ENCODE results near the gene RNFT2. TPM values are rescaled to one million over a fixed set of nuclear protein-coding genes. Genes with fewer than 3 reads are reported as not detected.
A peak's percentile ranks its signal among the peaks of the same experiment; 100 is the strongest.
"Not testable (repeated sequence)": the region's sequence is repeated elsewhere in the genome, so short reads cannot be mapped to it uniquely, and the experiment has no call there.

RNFT2 gene
- polyA plus RNA-seq, 2 donors, result 0.09 to 0.28 TPM

DNA sequence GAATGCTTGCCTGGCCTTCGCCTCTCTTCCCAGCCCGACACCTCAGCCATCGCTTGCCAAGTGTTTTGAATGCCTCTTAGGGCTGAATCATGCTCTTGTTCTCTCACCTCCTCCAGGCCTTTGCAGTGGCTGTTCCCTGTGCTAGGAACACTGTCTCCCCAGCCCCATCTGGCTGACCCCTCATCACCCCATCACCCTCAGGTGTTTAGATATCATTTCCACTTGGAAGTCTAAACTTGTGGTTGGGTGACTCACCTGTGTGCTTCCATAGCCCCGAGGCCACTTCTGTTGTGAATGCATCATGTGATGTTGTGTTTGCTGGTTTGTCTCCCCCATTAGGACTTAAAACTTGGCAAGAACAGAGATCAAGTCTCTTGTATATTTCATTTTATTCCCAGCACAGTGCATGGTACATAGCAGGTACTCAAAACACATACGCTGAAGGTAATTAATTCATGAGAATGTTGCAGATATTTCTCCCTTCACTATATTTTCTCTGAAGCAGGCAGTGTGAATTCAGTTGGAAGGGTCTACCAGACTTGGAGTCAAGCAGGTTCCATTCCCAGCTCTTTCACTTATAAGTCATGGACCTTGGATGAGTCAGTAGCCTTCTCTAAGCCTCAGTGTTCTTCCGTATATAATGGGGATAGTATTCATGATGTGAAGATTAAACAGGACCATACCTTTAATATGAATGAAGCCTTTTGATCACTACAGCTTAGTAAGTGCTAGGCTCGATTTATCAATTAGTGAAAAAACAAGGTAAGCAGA, 75.3 kb downstream of the RNFT2 start:
- Histone ChIP-seq H3K9me3 (ENCODE audit: control insufficient read depth in 2 of 2, insufficient read depth in 1 of 2, low read depth in 1 of 2, low read length in 1 of 2) (no peaks in the 10 kb centered on the region), H3K27me3 (ENCODE audit: control insufficient read depth in 1 of 2, insufficient read depth in 2 of 2, low read length in 2 of 2) (no peaks in the 10 kb centered on the region), H3K27ac (ENCODE audit: low read depth in 2 of 2, low read length in 1 of 2) (no peak overlapping the region), H3K4me1 (ENCODE audit: control insufficient read depth in 2 of 2, insufficient read depth in 2 of 2, low read length in 1 of 2) (no peaks in the 10 kb centered on the region), H3K36me3 (ENCODE audit: control insufficient read depth in 2 of 2, insufficient read depth in 2 of 2, low read length in 1 of 2) (no peaks in the 10 kb centered on the region), H3K4me3 (ENCODE audit: low read depth in 1 of 2, low read length in 2 of 2) (no peak overlapping the region)
- WGBS, 2 donors, result 49 to 68% methylated on average over 7 of the region's 7 CpGs

DNA sequence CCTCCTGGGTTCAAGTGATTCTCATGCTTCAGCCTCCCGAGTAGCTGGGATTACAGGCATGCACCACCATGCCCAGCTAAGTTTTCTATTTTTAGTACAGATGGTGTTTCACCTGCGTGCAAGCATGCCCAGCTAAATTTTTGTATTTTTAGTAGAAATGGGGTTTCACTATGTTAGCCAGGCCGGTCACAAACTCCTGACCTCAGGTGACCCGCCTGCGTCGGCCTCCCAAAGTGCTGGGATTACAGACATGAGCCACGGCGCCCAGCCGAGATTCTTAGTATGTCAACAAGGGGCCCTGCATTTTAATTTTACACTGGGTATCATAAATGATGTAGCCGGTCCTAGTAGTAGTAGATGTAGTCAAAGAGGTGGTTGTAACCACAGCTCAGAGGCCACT, 76.7 kb downstream of the RNFT2 start:
- not testable (repeated sequence) for H3K9me3 ChIP-seq (ENCODE audit: control insufficient read depth in 2 of 2, insufficient read depth in 1 of 2, low read depth in 1 of 2, low read length in 1 of 2); H3K4me3 ChIP-seq (ENCODE audit: low read depth in 1 of 2, low read length in 2 of 2); H3K27me3 ChIP-seq (ENCODE audit: control insufficient read depth in 1 of 2, insufficient read depth in 2 of 2, low read length in 2 of 2); H3K36me3 ChIP-seq (ENCODE audit: control insufficient read depth in 2 of 2, insufficient read depth in 2 of 2, low read length in 1 of 2); H3K4me1 ChIP-seq (ENCODE audit: control insufficient read depth in 2 of 2, insufficient read depth in 2 of 2, low read length in 1 of 2); H3K27ac ChIP-seq (ENCODE audit: low read depth in 2 of 2, low read length in 1 of 2)
- 82 to 87% methylated on average over 10 of the region's 10 CpGs for WGBS, 2 donors

DNA sequence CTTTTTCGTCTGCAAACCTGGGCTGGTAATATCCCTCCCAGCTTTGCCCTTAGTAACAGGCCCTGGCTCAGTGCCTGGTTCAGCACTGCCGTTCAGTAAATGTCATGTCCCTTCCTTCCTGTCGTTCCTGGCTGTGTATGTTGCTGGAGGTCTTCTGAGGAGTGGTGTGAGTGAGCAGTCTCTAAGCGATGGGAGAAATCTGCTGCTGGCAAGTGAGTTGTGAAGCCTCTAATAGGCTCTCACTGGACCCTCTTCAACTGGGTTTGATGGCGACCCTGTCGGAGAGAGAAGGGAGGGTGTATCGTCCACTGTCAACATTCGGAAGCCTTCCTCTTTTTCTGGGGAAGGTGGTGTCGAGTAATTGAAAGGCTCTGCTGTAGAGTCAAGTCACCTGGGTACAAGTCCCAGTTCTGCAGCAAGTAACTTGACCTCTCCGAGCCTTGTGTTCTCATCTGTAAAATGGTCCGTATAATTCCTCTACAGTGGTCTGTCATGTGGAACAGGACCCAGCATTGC, 80.3 kb downstream of the RNFT2 start:
- no peaks in the 10 kb centered on the region for H3K27me3 ChIP-seq (ENCODE audit: control insufficient read depth in 1 of 2, insufficient read depth in 2 of 2, low read length in 2 of 2)
- peak overlapping the region; percentile 70 to 76 for H3K4me3 ChIP-seq (ENCODE audit: low read depth in 1 of 2, low read length in 2 of 2)
- no peaks in the 10 kb centered on the region for H3K9me3 ChIP-seq (ENCODE audit: control insufficient read depth in 2 of 2, insufficient read depth in 1 of 2, low read depth in 1 of 2, low read length in 1 of 2)
- 32 to 36% methylated on average over 11 of the region's 11 CpGs for WGBS, 2 donors
- H3K4me1 ChIP-seq (ENCODE audit: control insufficient read depth in 2 of 2, insufficient read depth in 2 of 2, low read length in 1 of 2), result no peaks in the 10 kb centered on the region
- no peaks in the 10 kb centered on the region for H3K36me3 ChIP-seq (ENCODE audit: control insufficient read depth in 2 of 2, insufficient read depth in 2 of 2, low read length in 1 of 2)
- peak overlapping the region; percentile 15 to 89 for H3K27ac ChIP-seq (ENCODE audit: low read depth in 2 of 2, low read length in 1 of 2)

DNA sequence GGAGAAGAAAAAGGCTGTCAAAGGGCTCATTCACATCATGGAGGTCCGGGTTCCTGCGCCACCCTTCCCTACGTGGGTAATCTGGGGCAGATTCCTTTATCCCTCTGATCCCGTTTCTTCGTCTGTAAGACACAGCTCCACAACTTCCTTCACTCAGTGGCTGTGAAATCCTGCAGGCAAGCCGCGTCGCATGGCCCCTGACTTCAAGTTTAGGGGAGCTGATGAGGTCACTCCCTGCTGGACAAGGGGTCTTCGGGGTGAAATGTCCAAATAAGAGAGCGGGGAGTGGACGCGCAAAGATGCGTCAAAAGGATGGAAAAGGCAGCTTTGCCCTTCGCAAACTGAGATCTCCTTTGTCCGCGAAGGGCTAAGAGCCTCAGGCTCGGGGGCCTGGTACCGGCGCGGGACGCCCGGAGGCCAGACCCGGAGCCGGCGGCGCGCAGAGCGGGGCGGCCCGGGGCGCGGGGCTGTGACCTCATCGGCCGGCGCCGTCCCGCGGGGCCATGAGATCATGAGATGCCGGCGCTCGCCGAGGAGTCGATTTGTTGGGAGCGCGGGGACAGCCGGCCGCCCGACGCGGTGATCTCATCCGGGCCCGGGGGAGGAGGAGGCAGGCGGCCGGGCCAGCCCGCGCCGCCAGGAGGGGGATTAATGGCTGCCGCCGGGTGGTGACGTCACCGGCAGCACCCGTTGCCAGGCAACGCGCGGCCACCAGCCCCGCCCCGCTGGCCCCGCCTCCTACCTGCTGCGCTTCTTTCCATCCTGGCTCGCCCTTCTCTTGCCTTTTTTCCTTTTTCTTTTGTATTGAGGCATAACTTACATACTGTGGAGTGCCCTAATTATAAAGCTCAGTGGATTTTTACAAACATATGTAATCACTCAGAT, 81.1 kb downstream of the RNFT2 start:
- H3K4me3 ChIP-seq (ENCODE audit: low read depth in 1 of 2, low read length in 2 of 2), result peak overlapping the region; percentile 70 to 76
- no peaks in the 10 kb centered on the region for H3K9me3 ChIP-seq (ENCODE audit: control insufficient read depth in 2 of 2, insufficient read depth in 1 of 2, low read depth in 1 of 2, low read length in 1 of 2)
- no peaks in the 10 kb centered on the region for H3K27me3 ChIP-seq (ENCODE audit: control insufficient read depth in 1 of 2, insufficient read depth in 2 of 2, low read length in 2 of 2)
- no peaks in the 10 kb centered on the region for H3K36me3 ChIP-seq (ENCODE audit: control insufficient read depth in 2 of 2, insufficient read depth in 2 of 2, low read length in 1 of 2)
- H3K4me1 ChIP-seq (ENCODE audit: control insufficient read depth in 2 of 2, insufficient read depth in 2 of 2, low read length in 1 of 2), result no peaks in the 10 kb centered on the region
- peak overlapping the region; percentile 80 to 89 for H3K27ac ChIP-seq (ENCODE audit: low read depth in 2 of 2, low read length in 1 of 2)
- WGBS, 2 donors, result 1% methylated on average over 60 to 70 of the region's 70 CpGs

DNA sequence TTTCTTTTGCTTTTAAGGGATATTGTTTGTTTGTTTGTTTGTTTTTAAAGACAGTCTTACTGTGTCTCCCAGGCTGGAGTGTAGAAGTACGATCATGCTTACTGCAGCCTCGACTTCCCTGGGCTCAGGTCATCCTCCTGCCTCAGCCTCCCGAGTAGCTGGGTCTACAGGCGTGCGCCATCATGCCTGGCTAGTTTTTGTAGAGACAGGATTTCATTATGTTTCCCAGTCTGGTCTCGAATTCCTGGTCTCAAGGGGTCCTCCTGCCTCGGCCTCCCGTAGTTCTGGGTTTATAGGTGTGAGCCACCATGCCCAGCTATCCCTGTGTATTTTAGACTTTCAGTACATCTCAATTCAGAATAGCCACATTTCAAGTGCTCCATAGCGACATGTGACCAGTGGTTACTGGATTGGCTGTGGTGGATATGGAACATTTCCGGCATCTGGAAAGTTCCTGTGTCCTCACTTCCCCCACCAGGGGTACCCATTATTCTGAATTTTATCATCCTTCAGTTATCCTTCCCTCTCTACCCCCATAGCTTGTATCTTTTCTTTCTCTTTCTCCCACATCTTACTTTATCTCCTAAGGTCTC, 82.0 kb downstream of the RNFT2 start:
- H3K27me3 ChIP-seq (ENCODE audit: control insufficient read depth in 1 of 2, insufficient read depth in 2 of 2, low read length in 2 of 2), result no peaks in the 10 kb centered on the region
- H3K27ac ChIP-seq (ENCODE audit: low read depth in 2 of 2, low read length in 1 of 2), result no peak overlapping the region
- WGBS, 2 donors, result 77 to 81% methylated on average over 10 of the region's 10 CpGs
- H3K9me3 ChIP-seq (ENCODE audit: control insufficient read depth in 2 of 2, insufficient read depth in 1 of 2, low read depth in 1 of 2, low read length in 1 of 2), result peaks cover 0 to 4% of the 10 kb centered on the region in 2 donors
- no peak overlapping the region for H3K4me3 ChIP-seq (ENCODE audit: low read depth in 1 of 2, low read length in 2 of 2)
- no peaks in the 10 kb centered on the region for H3K4me1 ChIP-seq (ENCODE audit: control insufficient read depth in 2 of 2, insufficient read depth in 2 of 2, low read length in 1 of 2)
- H3K36me3 ChIP-seq (ENCODE audit: control insufficient read depth in 2 of 2, insufficient read depth in 2 of 2, low read length in 1 of 2), result no peaks in the 10 kb centered on the region

DNA sequence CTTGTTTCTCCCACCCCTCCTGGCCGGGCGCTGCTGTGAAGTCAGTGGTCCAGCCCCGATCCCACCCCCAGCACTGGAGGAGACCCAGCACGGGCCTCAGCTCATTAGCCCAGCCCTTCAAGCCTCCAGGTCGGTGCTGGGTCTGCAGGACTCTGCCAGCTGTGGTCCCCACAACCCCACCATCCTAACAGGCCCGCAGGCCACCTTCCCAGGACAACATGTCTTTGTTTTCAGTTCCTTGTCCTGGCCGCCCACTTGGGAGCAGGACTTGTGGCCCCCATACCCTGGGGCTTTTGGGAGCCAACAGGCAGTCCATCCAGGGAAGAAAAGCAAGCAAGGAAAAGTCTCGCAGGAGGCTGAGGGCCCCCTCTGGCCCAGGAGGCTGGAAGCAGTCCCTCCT, 83.2 kb downstream of the RNFT2 start:
- Histone ChIP-seq H3K4me1 (ENCODE audit: control insufficient read depth in 2 of 2, insufficient read depth in 2 of 2, low read length in 1 of 2) (no peaks in the 10 kb centered on the region), H3K9me3 (ENCODE audit: control insufficient read depth in 2 of 2, insufficient read depth in 1 of 2, low read depth in 1 of 2, low read length in 1 of 2) (peaks cover 0 to 4% of the 10 kb centered on the region in 2 donors), H3K36me3 (ENCODE audit: control insufficient read depth in 2 of 2, insufficient read depth in 2 of 2, low read length in 1 of 2) (no peaks in the 10 kb centered on the region), H3K27ac (ENCODE audit: low read depth in 2 of 2, low read length in 1 of 2) (no peak overlapping the region), H3K27me3 (ENCODE audit: control insufficient read depth in 1 of 2, insufficient read depth in 2 of 2, low read length in 2 of 2) (no peaks in the 10 kb centered on the region), H3K4me3 (ENCODE audit: low read depth in 1 of 2, low read length in 2 of 2) (no peak overlapping the region)
- WGBS, 2 donors, result 76 to 77% methylated on average over 8 of the region's 8 CpGs

DNA sequence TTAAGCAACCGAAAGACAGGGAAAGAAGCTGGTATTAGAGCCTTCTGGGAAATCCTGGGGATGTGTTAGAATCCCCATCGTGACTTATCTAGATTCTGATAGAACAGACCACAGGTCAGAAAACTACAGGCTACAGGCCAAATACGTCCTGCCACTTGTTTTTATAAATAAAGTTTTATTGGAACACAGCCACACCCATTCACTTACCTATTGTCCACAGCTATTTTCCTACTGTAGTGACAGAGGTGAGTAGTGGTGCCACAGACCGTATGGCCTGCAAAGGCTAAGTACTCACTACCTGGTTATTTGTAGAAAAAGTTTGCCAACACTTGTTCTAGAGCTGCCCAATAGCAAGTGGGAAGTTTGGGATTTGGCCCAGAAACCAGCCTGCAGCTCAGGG, 89.3 kb downstream of the RNFT2 start:
- H3K9me3 ChIP-seq (ENCODE audit: control insufficient read depth in 2 of 2, insufficient read depth in 1 of 2, low read depth in 1 of 2, low read length in 1 of 2), result peaks cover 0 to 4% of the 10 kb centered on the region in 2 donors
- H3K27ac ChIP-seq (ENCODE audit: low read depth in 2 of 2, low read length in 1 of 2), result no peak overlapping the region
- 87 to 95% methylated on average over 4 of the region's 4 CpGs for WGBS, 2 donors
- H3K4me1 ChIP-seq (ENCODE audit: control insufficient read depth in 2 of 2, insufficient read depth in 2 of 2, low read length in 1 of 2), result no peaks in the 10 kb centered on the region
- H3K4me3 ChIP-seq (ENCODE audit: low read depth in 1 of 2, low read length in 2 of 2), result no peak overlapping the region
- no peaks in the 10 kb centered on the region for H3K36me3 ChIP-seq (ENCODE audit: control insufficient read depth in 2 of 2, insufficient read depth in 2 of 2, low read length in 1 of 2)
- H3K27me3 ChIP-seq (ENCODE audit: control insufficient read depth in 1 of 2, insufficient read depth in 2 of 2, low read length in 2 of 2), result no peaks in the 10 kb centered on the region

DNA sequence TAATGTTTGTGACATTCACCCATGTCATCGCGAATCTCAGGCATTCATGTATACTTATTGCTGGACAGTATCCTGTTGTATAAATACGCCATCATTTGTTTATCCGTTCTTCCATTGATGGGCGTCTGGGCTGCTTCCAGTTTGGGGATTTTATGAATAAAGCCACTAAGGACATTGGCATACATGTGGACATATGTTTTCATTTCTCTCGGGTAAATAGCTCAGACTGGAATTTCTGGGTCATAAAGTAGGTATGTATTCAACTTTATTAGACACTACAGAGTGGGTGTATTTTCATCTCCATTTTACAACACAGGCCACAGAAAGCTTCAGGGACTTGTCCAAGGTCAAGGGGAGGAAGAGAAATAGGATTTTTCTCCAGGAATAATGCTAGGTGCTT, 94.2 kb downstream of the RNFT2 start:
- 76% methylated on average over 6 of the region's 6 CpGs for WGBS, 2 donors
- Histone ChIP-seq H3K4me3 (ENCODE audit: low read depth in 1 of 2, low read length in 2 of 2) (no peak overlapping the region), H3K4me1 (ENCODE audit: control insufficient read depth in 2 of 2, insufficient read depth in 2 of 2, low read length in 1 of 2) (no peaks in the 10 kb centered on the region), H3K27me3 (ENCODE audit: control insufficient read depth in 1 of 2, insufficient read depth in 2 of 2, low read length in 2 of 2) (no peaks in the 10 kb centered on the region), H3K27ac (ENCODE audit: low read depth in 2 of 2, low read length in 1 of 2) (no peak overlapping the region), H3K9me3 (ENCODE audit: control insufficient read depth in 2 of 2, insufficient read depth in 1 of 2, low read depth in 1 of 2, low read length in 1 of 2) (no peaks in the 10 kb centered on the region), H3K36me3 (ENCODE audit: control insufficient read depth in 2 of 2, insufficient read depth in 2 of 2, low read length in 1 of 2) (no peaks in the 10 kb centered on the region)

DNA sequence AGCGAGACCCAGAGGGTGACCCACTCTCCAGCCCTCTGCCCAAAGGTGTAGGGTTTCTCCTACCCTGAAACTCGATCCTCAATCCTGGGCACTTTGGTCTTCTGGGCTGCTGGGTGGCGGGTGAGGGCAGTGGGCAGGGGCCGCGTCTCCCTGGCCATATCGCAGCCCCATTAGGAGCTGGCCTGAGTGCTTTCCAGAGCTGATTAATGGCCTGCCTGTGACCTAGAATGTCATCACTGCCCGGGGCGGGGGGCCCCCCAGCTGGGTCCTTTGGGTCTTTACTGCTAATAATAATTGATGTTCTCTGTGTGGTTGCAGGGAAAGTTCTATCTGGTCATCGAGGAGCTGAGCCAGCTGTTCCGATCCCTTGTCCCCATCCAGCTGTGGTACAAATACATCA, 95.4 kb downstream of the RNFT2 start:
- WGBS, 2 donors, result 83 to 91% methylated on average over 10 of the region's 10 CpGs
- Histone ChIP-seq H3K27me3 (ENCODE audit: control insufficient read depth in 1 of 2, insufficient read depth in 2 of 2, low read length in 2 of 2) (no peaks in the 10 kb centered on the region), H3K27ac (ENCODE audit: low read depth in 2 of 2, low read length in 1 of 2) (no peak overlapping the region), H3K4me3 (ENCODE audit: low read depth in 1 of 2, low read length in 2 of 2) (no peak overlapping the region), H3K36me3 (ENCODE audit: control insufficient read depth in 2 of 2, insufficient read depth in 2 of 2, low read length in 1 of 2) (no peaks in the 10 kb centered on the region), H3K4me1 (ENCODE audit: control insufficient read depth in 2 of 2, insufficient read depth in 2 of 2, low read length in 1 of 2) (no peaks in the 10 kb centered on the region), H3K9me3 (ENCODE audit: control insufficient read depth in 2 of 2, insufficient read depth in 1 of 2, low read depth in 1 of 2, low read length in 1 of 2) (no peaks in the 10 kb centered on the region)
